ENCODE results near the gene NRXN3.

The NRXN3 gene

GRCh38 chr14:78232231-78233000 is 62.2 kb downstream of the NRXN3 start:
- no peak overlapping the region for H3K27ac ChIP-seq
- no peak overlapping the region for H3K4me3 ChIP-seq

- H3K4me3 ChIP-seq, result no peak overlapping the region
- no peak overlapping the region for H3K27ac ChIP-seq
Observed at GRCh38 chr14:78238141-78238540, 68.0 kb downstream of the NRXN3 start.

GRCh38 chr14:78240567-78240966 is 70.4 kb downstream of the NRXN3 start:
- Histone ChIP-seq H3K27ac (no peak overlapping the region), H3K4me3 (no peak overlapping the region)

- Histone ChIP-seq H3K4me3 (no peak overlapping the region), H3K27ac (no peak overlapping the region)
Observed at GRCh38 chr14:78242086-78242485, 71.9 kb downstream of the NRXN3 start.

- Histone ChIP-seq H3K4me3 (no peak overlapping the region), H3K27ac (no peak overlapping the region)
Observed at GRCh38 chr14:78243187-78243586, 73.0 kb downstream of the NRXN3 start.

GRCh38 chr14:78245238-78245637 is 75.1 kb downstream of the NRXN3 start:
- Histone ChIP-seq H3K4me3 (no peak overlapping the region), H3K27ac (no peak overlapping the region)

- H3K27ac ChIP-seq, result no peak overlapping the region
- no peak overlapping the region for H3K4me3 ChIP-seq
Observed at GRCh38 chr14:78248501-78249090, 78.4 kb downstream of the NRXN3 start.

- H3K4me3 ChIP-seq, result no peak overlapping the region
- H3K27ac ChIP-seq, result no peak overlapping the region
Observed at GRCh38 chr14:78251308-78251707, 81.1 kb downstream of the NRXN3 start.

GRCh38 chr14:78253986-78254385 is 83.8 kb downstream of the NRXN3 start:
- H3K4me3 ChIP-seq, result no peak overlapping the region
- H3K27ac ChIP-seq, result no peak overlapping the region

- Histone ChIP-seq H3K27ac (no peak overlapping the region), H3K4me3 (no peak overlapping the region)
Observed at GRCh38 chr14:78254911-78255461, 84.8 kb downstream of the NRXN3 start.

- Histone ChIP-seq H3K27ac (no peak overlapping the region), H3K4me3 (no peak overlapping the region)
Observed at GRCh38 chr14:78259831-78260230, 89.7 kb downstream of the NRXN3 start.

GRCh38 chr14:78278464-78279250 is 108.5 kb downstream of the NRXN3 start:
- Histone ChIP-seq H3K27ac (no peak overlapping the region), H3K4me3 (no peak overlapping the region)

- Histone ChIP-seq H3K4me3 (no peak overlapping the region), H3K27ac (no peak overlapping the region)
Observed at GRCh38 chr14:78282437-78282836, 112.3 kb downstream of the NRXN3 start.

- Histone ChIP-seq H3K4me3 (no peak overlapping the region), H3K27ac (no peak overlapping the region)
Observed at GRCh38 chr14:78286210-78286609, 116.0 kb downstream of the NRXN3 start.

- H3K27ac ChIP-seq, result no peak overlapping the region
Observed at GRCh38 chr14:78292003-78292402, 121.8 kb downstream of the NRXN3 start.

GRCh38 chr14:78297858-78298257 is 127.7 kb downstream of the NRXN3 start:
- Histone ChIP-seq H3K4me3 (no peak overlapping the region), H3K27ac (no peak overlapping the region)

More at GRCh38 chr14:78292003-78292402, 121.8 kb downstream of the NRXN3 start:
- no peak overlapping the region for H3K4me3 ChIP-seq

- no peak overlapping the region for H3K4me3 ChIP-seq
- H3K27ac ChIP-seq, result no peak overlapping the region
Observed at GRCh38 chr14:78298298-78298697, 128.1 kb downstream of the NRXN3 start.

- H3K4me3 ChIP-seq, result no peak overlapping the region
- no peak overlapping the region for H3K27ac ChIP-seq
Observed at GRCh38 chr14:78302841-78303240, 132.7 kb downstream of the NRXN3 start.

- Histone ChIP-seq H3K27ac (no peak overlapping the region), H3K4me3 (no peak overlapping the region)
Observed at GRCh38 chr14:78307671-78308070, 137.5 kb downstream of the NRXN3 start.

GRCh38 chr14:78308079-78308478 is 137.9 kb downstream of the NRXN3 start:
- no peak overlapping the region for H3K4me3 ChIP-seq
- no peak overlapping the region for H3K27ac ChIP-seq

GRCh38 chr14:78310272-78310671 is 140.1 kb downstream of the NRXN3 start:
- Histone ChIP-seq H3K4me3 (no peak overlapping the region), H3K27ac (no peak overlapping the region)
